Measurements from ENCODE around the gene FMO2.

GRCh38 chr1:171218661-171219060 lies 33.6 kb downstream of the FMO2 start:
- TF ChIP-seq YY1 (IDR thresholded peaks at IDR 0.05; ENCODE audit: low read depth) = no peak
- TF ChIP-seq MAX (IDR thresholded peaks at IDR 0.05) = no peak
- TF ChIP-seq REST (IDR thresholded peaks at IDR 0.05; ENCODE audit: low read depth) = no peak
- no peak for TF ChIP-seq NFIC (IDR thresholded peaks at IDR 0.05)
- no peak for TF ChIP-seq TAF1 (IDR thresholded peaks at IDR 0.05; ENCODE audit: low read depth)
- TF ChIP-seq CREB1 (IDR thresholded peaks at IDR 0.05; ENCODE audit: low read depth) = no peak
- TF ChIP-seq RAD21 (IDR thresholded peaks at IDR 0.05; ENCODE audit: low read depth) = no peak
- no peak for TF ChIP-seq EP300 (IDR thresholded peaks at IDR 0.05; ENCODE audit: borderline replicate concordance)
- no peak for TF ChIP-seq EGR1 (IDR thresholded peaks at IDR 0.05)
